NCI-H510A (cell line): Measurements from ENCODE around the gene SPDEF.

Experiments used
- DNase-seq: peaks from one replicate; lab custom pipeline; 2025; lab: John Stamatoyannopoulos, UW

Gene SPDEF

GRCh38 chr6:34527751-34528670 lies 28.1 kb downstream of the SPDEF start:
- DNase-seq, result no peak

DNA sequence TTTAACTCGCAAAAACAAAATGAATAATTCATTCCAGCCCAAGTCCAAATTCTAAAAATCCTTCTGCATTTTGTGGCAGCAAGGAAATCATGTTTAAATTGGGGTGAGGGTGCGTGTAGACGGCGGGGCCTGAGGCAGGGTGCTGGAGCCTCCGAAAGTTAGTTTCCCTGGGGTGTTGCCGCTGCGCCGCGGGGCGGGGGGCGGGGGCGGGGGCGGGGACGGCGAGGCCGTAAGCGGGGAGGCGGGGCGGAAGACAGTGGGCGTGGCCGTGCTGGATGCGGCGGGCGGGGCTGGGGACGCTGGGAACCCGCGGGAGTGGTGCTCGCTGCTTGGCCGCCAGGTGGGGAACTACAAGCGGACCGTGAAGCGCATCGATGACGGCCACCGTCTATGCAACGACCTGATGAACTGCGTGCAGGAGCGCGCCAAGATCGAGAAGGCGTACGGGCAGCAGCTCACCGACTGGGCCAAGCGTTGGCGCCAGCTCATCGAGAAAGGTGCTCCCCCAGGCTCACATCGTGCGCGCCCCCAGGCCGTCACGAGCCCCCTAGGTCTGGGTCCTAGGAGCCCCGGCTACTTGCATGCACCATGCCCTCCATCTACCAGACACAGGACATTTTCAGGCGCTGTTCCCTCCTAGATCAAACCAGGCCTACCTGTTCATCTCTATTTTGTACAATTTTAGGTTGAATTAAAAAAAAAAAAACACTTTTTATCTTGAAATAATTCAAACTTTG lies 29.0 kb downstream of the SPDEF start:
- DNase-seq, result peak; percentile 96

DNA sequence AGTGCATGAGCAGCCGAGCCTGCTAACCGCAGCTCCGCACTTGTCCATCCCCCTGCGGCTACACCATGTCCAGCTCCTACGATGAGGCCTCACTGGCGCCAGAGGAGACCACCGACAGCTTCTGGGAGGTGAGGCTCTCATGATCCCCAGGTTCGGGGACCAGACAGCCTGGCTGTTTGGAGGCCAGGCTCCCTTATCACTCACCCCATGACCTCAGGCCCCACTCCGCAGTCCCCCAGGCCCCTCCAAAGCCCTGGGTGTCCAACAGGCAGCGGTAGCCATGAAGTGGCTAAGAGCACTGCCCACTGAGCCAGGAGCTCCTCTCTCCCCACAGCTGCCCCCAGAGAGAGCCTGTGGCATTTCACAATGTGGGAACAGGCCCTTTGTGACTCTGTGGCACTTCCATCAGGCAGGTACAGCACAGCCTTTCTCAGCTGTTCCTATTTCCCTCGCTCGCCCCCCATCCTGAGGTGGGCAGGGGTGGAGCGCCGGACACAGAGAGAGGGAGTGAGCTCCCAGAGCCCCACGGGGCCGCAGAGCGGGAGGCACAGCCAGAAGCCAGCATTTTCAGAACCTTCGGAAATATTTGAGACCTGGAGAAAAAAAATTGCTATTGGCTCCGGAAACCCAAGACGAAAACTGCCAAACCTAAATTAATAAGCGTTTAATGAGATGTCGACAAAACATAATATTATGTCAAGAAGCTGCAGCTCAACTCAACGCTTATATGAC lies 29.7 kb downstream of the SPDEF start:
- DNase-seq, result no peak

DNA sequence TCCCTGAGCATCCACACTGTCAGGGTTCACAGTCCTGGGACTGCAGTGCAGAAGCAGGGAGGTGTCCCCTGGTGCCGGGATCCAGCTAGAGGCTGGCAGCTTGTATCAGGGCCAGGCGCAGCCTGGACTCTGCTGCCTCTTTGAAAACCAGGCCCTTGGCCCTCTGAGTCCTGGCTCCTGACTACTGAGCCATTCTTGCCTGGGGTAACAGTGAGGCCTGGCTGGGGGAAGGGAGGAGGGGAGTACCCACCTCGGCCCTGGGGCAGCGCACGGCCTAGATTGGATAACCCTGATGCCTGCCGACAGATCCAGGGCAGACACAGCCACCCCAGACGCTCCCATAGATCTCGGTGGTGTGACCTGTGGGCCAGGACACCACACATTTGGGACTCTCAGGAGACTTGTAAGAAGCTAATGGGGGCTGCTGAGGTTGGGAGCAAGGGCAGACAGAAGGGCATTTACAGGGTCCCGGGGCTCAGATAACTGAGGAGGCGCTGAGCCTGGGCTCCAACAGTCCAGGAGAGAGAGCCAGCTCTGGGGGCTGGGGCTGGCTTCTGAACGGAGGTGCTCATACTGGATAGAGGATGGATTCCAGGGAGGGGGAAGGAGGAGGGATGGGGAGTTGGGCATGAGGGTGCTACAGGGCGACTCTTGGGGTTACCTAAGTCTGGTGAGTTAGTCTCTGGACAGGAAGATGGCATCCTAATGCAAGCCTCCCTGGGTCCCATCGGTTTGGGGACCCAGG lies 30.5 kb downstream of the SPDEF start:
- no peak for DNase-seq

DNA sequence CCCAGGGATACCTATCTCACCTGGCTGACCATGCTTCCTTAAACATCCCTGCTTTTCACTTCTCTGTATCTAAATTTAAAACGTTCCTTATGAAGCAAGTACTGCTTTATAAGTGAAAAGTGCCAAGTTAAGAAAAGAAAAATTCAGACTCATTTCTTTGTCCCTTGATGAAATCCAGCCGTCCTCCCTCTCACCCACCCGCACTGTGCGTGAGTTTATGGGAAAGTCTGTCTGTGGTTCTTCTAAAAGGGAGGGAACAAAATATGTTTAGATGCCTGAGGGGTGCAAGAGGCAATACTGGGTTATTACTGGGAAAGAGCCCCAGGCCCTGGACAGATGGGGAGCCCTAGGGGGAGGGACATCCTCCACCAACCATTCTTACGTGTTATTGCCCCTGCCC lies 31.2 kb downstream of the SPDEF start:
- no peak for DNase-seq

DNA sequence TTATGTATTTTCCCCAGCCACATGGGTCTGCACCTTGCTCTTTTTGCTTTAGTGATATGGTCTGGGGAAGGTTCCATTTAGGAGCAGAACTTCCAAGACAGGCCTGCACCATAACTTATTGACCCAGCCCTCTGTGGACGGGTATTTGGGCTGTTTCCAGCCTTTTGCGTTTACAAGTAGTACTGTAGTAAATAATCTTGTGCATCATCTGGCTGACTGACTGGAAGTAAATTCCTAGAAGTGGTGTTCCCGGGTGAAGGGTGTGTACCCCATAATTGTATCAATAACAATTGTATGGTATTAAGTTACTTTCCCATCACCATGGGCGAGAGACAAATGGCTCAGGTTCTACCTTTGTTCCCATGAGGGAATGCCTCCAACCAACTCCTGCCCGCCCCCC lies 31.6 kb downstream of the SPDEF start:
- no peak for DNase-seq

DNA sequence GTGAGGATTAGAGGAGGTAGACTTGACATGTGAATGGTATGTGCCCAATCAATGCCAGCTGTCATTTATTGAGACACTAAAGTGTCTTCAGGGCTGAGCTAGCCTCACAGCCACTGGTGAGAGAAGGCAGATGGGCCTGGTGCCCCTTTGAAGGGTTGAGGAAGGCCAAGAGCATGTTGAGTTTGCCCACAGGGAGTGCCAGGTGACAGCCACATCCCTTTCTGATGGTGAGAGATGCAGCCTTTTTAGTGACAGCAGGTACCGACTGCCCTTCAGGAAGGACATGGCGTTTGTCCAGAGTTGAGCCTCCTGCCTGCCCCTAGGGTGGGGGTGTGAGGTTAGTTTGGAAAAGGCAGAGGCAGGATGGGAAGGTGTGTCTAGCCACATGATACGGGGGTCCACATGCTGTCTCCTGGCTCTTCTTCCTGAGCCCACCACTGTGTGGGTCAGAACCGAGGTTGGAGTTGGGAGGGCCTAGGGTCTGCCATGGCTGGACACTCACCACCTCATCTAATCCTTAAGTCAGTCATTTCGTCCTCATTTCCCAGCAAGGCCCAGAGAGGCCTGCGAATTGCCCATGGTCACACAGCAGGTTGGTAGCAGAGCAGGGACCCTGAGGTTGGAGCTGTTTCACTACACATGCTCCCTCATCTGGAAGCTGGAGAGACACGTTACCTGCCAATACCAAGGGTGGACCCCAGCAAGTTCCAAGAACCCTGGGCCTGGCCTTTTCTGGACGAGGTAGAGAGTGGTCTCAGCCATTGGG lies 32.5 kb downstream of the SPDEF start:
- DNase-seq, result no peak

DNA sequence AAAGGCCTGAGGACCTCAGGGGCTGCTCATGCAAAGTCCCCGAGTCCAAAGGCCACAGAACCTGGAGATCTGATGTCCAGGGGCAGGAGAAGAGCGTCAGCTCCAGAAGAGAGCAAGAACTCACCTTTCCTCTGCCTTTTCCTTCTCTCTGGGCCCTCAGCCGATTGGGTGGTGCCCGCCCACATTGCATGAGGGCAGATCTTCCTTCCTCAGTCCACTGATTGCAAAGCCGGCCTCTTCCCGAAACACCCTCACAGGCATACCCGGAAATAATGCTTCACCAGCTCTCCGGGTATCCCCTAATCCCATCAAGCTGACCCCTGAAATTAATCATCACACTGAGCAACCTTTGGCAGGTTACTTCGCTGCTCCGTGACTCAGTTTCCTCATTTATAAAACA lies 33.4 kb downstream of the SPDEF start:
- no peak for DNase-seq

- DNase-seq, result no peak
Observed at GRCh38 chr6:34521463-34522285, 34.5 kb downstream of the SPDEF start.

GRCh38 chr6:34520645-34521462 lies 35.3 kb downstream of the SPDEF start:
- no peak for DNase-seq

GRCh38 chr6:34519971-34520644 lies 36.0 kb downstream of the SPDEF start:
- no peak for DNase-seq

DNA sequence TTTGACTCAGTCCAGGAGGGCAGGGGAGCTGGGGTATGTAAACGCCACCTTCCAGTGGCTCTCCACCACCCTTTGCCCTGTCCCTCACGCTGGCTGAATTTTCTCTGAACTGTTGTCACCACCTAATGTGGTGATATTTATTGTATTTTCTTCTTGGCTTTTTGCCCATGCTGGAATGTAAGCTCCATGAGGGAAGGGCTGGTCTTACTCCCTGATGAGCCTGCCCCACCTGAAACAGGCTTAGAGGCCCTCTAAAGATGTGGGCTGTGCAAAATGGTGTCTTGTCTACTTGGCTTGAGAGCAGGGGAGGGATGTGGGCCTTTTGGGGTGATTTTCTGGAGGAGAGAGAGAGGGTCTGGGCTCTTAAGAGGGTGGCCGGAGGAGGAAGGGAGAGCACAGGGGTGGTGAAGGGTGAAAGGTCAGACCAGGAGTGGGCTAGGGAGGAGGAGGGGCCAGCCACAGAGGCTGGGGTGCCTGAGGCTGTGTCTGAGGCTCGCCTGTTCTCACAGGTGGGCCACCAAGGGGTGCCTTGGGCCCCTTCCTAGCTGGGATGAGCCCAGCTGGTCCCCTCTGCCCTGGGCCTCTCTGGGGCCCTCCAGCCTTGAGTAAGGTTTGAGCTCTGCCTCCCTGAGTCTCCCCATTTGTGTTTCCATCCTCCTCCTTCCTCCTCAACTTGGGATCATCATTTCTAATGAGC lies 37.3 kb downstream of the SPDEF start:
- no peak for DNase-seq

- DNase-seq, result no peak
Observed at GRCh38 chr6:34517966-34518365, 38.2 kb downstream of the SPDEF start.

- no peak for DNase-seq
Observed at GRCh38 chr6:34517461-34517881, 38.7 kb downstream of the SPDEF start.

DNA sequence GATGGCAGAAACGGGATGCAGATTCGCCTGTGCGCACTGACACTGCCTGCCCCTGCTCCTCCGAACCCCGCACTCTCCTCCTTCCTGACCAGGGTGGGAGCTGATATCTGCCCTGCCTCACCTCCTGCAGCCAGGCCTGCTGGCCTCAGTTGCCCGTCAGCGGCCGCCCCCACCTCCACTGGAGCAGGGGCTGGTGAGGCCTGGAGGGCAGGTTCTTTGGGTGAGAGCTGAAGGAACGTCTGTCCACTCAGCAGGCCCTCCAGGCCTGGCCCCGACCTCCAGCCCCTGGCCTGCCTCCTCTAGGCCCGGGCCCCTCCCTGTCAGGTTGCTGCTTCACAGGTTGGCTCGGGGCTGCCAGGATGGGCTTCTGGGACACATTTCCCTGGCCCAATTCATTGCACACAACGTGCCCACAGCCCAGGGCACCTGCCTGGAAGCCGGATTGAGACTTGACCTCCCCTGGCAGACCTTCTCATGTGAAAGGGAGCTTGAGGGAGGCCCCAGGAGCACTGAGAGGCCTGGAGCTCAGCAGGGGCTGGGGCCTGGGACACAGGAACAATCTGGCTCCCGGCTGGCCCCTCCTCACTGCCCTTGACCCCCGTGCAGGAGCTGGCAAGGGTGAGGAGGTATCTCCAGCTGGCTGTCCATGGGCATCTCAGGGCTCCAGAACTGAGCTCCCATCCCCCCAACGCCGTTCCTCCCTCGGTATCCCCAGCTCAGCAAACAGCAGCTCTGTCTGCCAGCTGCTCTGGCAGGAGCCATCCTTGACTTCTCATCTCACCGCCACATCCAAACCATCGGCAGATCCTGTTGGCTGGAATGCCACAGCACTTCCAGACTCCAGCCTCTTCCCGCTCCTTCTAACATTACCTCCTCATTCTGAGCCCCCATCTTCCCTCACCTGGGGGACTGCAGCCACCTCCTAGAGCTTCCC lies 39.5 kb downstream of the SPDEF start:
- DNase-seq, result no peak

GRCh38 chr6:34515473-34516387 lies 40.4 kb downstream of the SPDEF start:
- DNase-seq, result no peak
